Choroid plexus epithelial cell (primary cell): ENCODE measurements around the gene NPHP1.
"Not testable (repeated sequence)": the region's sequence is repeated elsewhere in the genome, so short reads cannot be mapped to it uniquely, and the experiment has no call there.

Experiments
- DNase-seq: peaks from one replicate; pipeline ENCODE4 v3.0.0-alpha.2; 2010; ENCODE audit warnings: low read depth
- H3K4me3 ChIP-seq: 2 replicates; pipeline ENCODE4 v1.5.1; 2011; ENCODE audit warnings: low read depth, mild to moderate bottlenecking, control low read depth, low read length, moderate library complexity
- CTCF ChIP-seq: conservative IDR thresholded peaks from 2 replicates; pipeline ENCODE4 v1.5.1; 2011; ENCODE audit warnings: low read depth, mild to moderate bottlenecking, control low read depth, inconsistent platforms, low read length, moderate library complexity

Gene NPHP1

DNA sequence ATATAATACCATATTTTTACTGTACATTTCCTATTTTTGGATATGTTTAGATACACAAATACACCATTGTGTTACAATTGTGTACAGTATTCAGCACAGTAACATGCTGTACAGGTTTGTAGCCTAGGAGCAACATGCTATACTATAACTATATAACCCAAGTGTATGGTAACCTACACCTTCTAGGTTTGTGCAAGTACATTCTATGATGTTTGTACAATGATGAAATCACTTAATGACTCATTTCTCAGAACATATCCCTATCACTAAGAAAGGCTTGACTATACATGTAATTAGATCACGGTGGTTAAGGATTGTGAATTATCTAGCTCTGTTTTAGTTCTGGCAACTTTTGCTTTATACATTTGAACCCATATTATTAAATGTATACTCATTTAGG is 31.3 kb downstream of the NPHP1 start:
- peak; percentile 71 for DNase-seq
- TF ChIP-seq CTCF: no peak
- H3K4me3 ChIP-seq: no peak overlapping the region

DNA sequence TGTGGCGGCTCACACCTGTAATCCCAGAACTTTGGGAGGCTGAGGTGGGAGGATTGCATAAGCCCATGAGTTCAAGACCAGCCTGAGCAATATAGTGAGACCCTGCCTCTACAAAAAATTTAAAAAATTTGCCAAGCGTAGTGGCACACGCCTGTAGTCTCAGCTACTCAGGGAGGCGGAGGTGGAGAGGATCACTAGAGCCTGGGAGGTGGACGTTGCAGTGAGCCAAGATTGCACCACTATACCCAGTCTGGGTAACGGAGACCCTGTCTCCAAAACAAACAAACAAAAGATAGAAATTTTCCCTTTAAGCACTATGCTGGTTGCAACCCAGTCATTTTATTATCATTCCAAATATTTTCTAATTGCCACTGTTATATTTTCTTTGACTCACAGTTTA is 32.3 kb downstream of the NPHP1 start:
- no peak for DNase-seq
- no peak overlapping the region for H3K4me3 ChIP-seq
- no peak for TF ChIP-seq CTCF

GRCh38 chr2:110170102-110170501 is 34.7 kb downstream of the NPHP1 start:
- H3K4me3 ChIP-seq: no peak overlapping the region
- TF ChIP-seq CTCF: no peak
- no peak for DNase-seq

- H3K4me3 ChIP-seq: no peak overlapping the region
- TF ChIP-seq CTCF: no peak
These were observed 37.4 kb downstream of the NPHP1 start for GRCh38 chr2:110167326-110168000.

GRCh38 chr2:110166266-110166665 is 38.5 kb downstream of the NPHP1 start:
- H3K4me3 ChIP-seq: no peak overlapping the region
- peak; percentile 25 for DNase-seq
- no peak for TF ChIP-seq CTCF

More at GRCh38 chr2:110167326-110168000, 37.4 kb downstream of the NPHP1 start:
- peak; percentile 11 for DNase-seq

GRCh38 chr2:110157153-110157793 is 47.5 kb downstream of the NPHP1 start:
- no peak overlapping the region for H3K4me3 ChIP-seq
- peak; percentile 82 for TF ChIP-seq CTCF
- DNase-seq: peak; percentile 85

GRCh38 chr2:110154828-110155227 is 50.0 kb downstream of the NPHP1 start:
- H3K4me3 ChIP-seq, DNase-seq: not testable (repeated sequence)

DNA sequence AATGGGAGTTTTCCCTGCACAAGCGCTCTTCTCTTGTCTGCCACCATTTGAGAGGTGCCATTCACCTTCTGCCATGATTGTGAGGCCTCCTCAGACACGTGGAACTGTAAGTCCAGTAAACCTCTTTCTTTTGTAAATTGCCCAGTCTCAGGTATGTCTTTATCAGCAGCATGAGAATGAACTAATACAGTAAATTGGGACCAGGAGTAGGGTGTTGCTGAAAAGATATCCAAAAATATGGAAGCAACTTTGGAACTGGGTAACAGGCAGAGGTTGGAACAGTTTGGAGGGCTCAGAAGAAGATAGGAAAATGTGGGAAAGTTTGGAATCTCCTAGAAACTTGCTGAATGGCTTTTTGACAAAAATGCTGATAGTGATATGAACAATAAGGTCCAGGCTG is 50.6 kb downstream of the NPHP1 start:
- not testable (repeated sequence) for H3K4me3 ChIP-seq, DNase-seq
